KMS-11 (cell line): ENCODE data around the gene ARFGAP3.

Experiments
- H2AFZ ChIP-seq: fragments of 200-600 bp; sonication (generic); 2 replicates; pipeline ENCODE4 v1.6.1; 2016; ENCODE audit warnings: antibody characterized with exemption, mixed run types, low read depth
- H3K27ac ChIP-seq: fragments of 200-600 bp; sonication (generic); 2 replicates; pipeline ENCODE4 v1.6.1; 2016; ENCODE audit warnings: mild to moderate bottlenecking, mixed run types
- H3K27me3 ChIP-seq: fragments of 200-600 bp; sonication (generic); 2 replicates; pipeline ENCODE4 v1.6.1; 2017; ENCODE audit warnings: mild to moderate bottlenecking, low read depth, mixed run types, moderate library complexity; ENCODE audit not compliant: insufficient read depth
- H3K36me3 ChIP-seq: fragments of 200-600 bp; sonication (generic); 2 replicates; pipeline ENCODE4 v1.6.1; 2017; ENCODE audit warnings: mild to moderate bottlenecking, mixed run types; ENCODE audit not compliant: insufficient read depth
- H3K4me1 ChIP-seq: fragments of 200-600 bp; sonication (generic); 2 replicates; pipeline ENCODE4 v1.6.1; 2016; ENCODE audit warnings: mild to moderate bottlenecking, low read depth, mixed run types; ENCODE audit not compliant: poor library complexity, severe bottlenecking
- H3K4me2 ChIP-seq: fragments of 200-600 bp; sonication (generic); 2 replicates; pipeline ENCODE4 v1.7.0; 2016; ENCODE audit warnings: mild to moderate bottlenecking, mixed run types
- H3K4me3 ChIP-seq: fragments of 200-600 bp; sonication (generic); IDR thresholded peaks from 2 replicates; pipeline ENCODE4 v1.6.1; 2017; ENCODE audit warnings: low read depth, low read length, mixed read lengths; ENCODE audit not compliant: insufficient read depth
- H3K79me2 ChIP-seq: fragments of 200-600 bp; sonication (generic); 2 replicates; pipeline ENCODE4 v1.6.1; 2016; ENCODE audit warnings: low read depth, mixed run types; ENCODE audit not compliant: insufficient read depth
- H3K9ac ChIP-seq: fragments of 200-600 bp; sonication (generic); 2 replicates; pipeline ENCODE4 v1.6.1; 2016; ENCODE audit warnings: mild to moderate bottlenecking, mixed run types
- H4K20me1 ChIP-seq: fragments of 200-600 bp; sonication (generic); 2 replicates; pipeline ENCODE4 v1.6.1; 2016; ENCODE audit warnings: mild to moderate bottlenecking, mixed run types; ENCODE audit not compliant: insufficient read depth
- CTCF ChIP-seq: fragments of 200-600 bp; sonication (generic); conservative IDR thresholded peaks from 2 replicates; pipeline ENCODE4 v1.6.1; 2017; ENCODE audit warnings: low read depth, mild to moderate bottlenecking, antibody characterized with exemption, low read length, moderate library complexity, mixed read lengths

ARFGAP3 gene, protein sequence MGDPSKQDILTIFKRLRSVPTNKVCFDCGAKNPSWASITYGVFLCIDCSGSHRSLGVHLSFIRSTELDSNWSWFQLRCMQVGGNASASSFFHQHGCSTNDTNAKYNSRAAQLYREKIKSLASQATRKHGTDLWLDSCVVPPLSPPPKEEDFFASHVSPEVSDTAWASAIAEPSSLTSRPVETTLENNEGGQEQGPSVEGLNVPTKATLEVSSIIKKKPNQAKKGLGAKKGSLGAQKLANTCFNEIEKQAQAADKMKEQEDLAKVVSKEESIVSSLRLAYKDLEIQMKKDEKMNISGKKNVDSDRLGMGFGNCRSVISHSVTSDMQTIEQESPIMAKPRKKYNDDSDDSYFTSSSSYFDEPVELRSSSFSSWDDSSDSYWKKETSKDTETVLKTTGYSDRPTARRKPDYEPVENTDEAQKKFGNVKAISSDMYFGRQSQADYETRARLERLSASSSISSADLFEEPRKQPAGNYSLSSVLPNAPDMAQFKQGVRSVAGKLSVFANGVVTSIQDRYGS

GRCh38 chr22:42856865-42857704, at the start of gene ARFGAP3:
Gene ARFGAP3 (minus strand): TSS chr22:42857273. CDS start chr22:42857182, 91 bp downstream.
- Histone ChIP-seq H3K79me2 (peaks cover 28% of the 10 kb centered on the region; the same call in 1 of the 2 replicates), H3K27me3 (no peaks in the 10 kb centered on the region), H2AFZ (peak within 1 kb of the TSS; percentile 96), H3K9ac (peak within 1 kb of the TSS; percentile 88), H3K4me1 (peaks cover 11% of the 10 kb centered on the region), H4K20me1 (no peaks in the 10 kb centered on the region), H3K36me3 (no peaks in the 10 kb centered on the region), H3K4me3 (no peak within 1 kb of the TSS), H3K4me2 (peak within 1 kb of the TSS; percentile 91), H3K27ac (peak within 1 kb of the TSS; percentile 68)
- no peak for TF ChIP-seq CTCF

DNA sequence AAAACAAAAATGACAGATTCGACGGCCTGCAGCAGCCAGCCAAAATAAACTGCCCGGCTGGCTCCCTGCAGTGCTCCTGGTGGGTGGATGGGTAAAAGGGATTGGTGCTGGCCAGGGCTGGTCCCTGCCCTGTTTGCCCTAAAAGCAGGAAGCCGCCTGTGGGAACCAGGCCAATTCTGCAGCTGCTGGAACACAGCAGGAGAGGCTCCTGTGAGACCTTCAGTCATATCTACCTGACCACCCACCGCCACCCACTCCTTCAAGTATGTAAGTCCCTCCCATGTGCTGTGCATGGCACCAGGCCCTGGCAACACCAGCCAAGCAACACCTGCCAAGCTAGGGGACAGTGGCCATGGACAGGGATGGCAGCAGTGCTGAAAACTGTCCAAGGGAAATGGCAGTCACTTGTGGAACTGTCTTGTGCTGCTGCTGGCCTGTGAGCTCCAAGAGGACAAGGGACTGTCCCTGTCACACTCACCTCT, 48.7 kb upstream of the ARFGAP3 start:
- Histone ChIP-seq H3K4me3 (no peak overlapping the region), H3K36me3 (no peaks in the 10 kb centered on the region), H2AFZ (no peak overlapping the region), H3K79me2 (no peaks in the 10 kb centered on the region), H4K20me1 (no peaks in the 10 kb centered on the region), H3K27me3 (no peaks in the 10 kb centered on the region), H3K4me1 (no peaks in the 10 kb centered on the region), H3K27ac (no peak overlapping the region), H3K9ac (no peak overlapping the region), H3K4me2 (no peak overlapping the region)
- no peak for TF ChIP-seq CTCF

DNA sequence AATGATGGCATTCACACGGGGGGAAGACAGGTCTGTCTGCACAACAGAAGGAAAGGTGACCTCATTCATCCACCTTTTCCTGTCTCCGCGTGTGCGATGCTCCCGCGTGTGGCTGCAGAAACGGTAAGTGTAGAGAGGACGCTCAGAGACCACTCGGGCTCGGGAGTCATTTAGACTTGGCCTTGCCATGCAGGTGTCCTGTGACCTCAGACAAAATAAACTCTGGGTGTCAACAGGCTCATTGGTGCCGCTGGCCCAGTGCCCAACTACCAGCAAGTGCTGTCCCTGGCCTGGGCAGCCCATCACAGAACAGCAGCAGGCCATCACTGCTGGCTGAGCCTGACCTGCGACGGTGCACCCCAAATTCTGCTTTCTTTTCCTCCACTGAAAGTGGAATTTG, 48.1 kb upstream of the ARFGAP3 start:
- no peak overlapping the region for H3K27ac ChIP-seq
- H3K4me1 ChIP-seq, result no peaks in the 10 kb centered on the region
- no peak overlapping the region for H3K4me2 ChIP-seq
- H3K27me3 ChIP-seq, result no peaks in the 10 kb centered on the region
- H4K20me1 ChIP-seq, result no peaks in the 10 kb centered on the region
- no peak overlapping the region for H3K4me3 ChIP-seq
- TF ChIP-seq CTCF, result no peak
- no peak overlapping the region for H2AFZ ChIP-seq
- H3K9ac ChIP-seq, result no peak overlapping the region
- H3K36me3 ChIP-seq, result no peaks in the 10 kb centered on the region
- H3K79me2 ChIP-seq, result no peaks in the 10 kb centered on the region

GRCh38 chr22:42904050-42904449, 47.0 kb upstream of the ARFGAP3 start:
- Histone ChIP-seq H2AFZ (no peak overlapping the region), H3K27me3 (no peaks in the 10 kb centered on the region), H3K4me1 (no peaks in the 10 kb centered on the region), H4K20me1 (no peaks in the 10 kb centered on the region), H3K4me2 (no peak overlapping the region), H3K4me3 (no peak overlapping the region), H3K79me2 (no peaks in the 10 kb centered on the region), H3K9ac (no peak overlapping the region), H3K36me3 (no peaks in the 10 kb centered on the region), H3K27ac (no peak overlapping the region)
- no peak for TF ChIP-seq CTCF
